Activated CD8-positive, alpha-beta memory T cell treated with anti-CD3 and anti-CD28 coated beads, Interleukin-2, amount 50 U/mL, for 24 hours (primary cell): ENCODE measurements around the gene C9orf85.
"Not testable (repeated sequence)": the region's sequence is repeated elsewhere in the genome, so short reads cannot be mapped to it uniquely, and the experiment has no call there.

ENCODE experiments used
- DNase-seq: peaks from one replicate; pipeline ENCODE4 v3.0.0-alpha.2; 2020; ENCODE audit errors: extremely low read depth

The C9orf85 gene

GRCh38 chr9:71911061-71911907, at the start of gene C9orf85, which contains the start of gene ABHD17B:
Gene C9orf85, plus strand, starts transcription at chr9:71911639. Its CDS starts 96 bp downstream, at chr9:71911735.
Gene ABHD17B, minus strand, starts transcription at chr9:71911193. Its CDS starts 36,113 bp downstream, at chr9:71875080.
- peak; percentile 95 for DNase-seq

GRCh38 chr9:71863631-71864030, 47.8 kb upstream of the C9orf85 start:
- DNase-seq, result no peak

- no peak for DNase-seq
These were observed 36.1 kb upstream of the C9orf85 start for GRCh38 chr9:71875345-71875744.

- DNase-seq, result no peak
These were observed 35.3 kb upstream of the C9orf85 start for GRCh38 chr9:71876106-71876505.

GRCh38 chr9:71876829-71877228, 34.6 kb upstream of the C9orf85 start:
- no peak for DNase-seq

- no peak for DNase-seq
These were observed 32.8 kb upstream of the C9orf85 start for GRCh38 chr9:71878327-71879274.

- no peak for DNase-seq
These were observed 31.7 kb upstream of the C9orf85 start for GRCh38 chr9:71879644-71880174.

- no peak for DNase-seq
These were observed 27.4 kb upstream of the C9orf85 start for GRCh38 chr9:71884005-71884404.

GRCh38 chr9:71885467-71885866, 26.0 kb upstream of the C9orf85 start:
- no peak for DNase-seq

GRCh38 chr9:71886015-71886414, 25.4 kb upstream of the C9orf85 start:
- DNase-seq, result no peak

GRCh38 chr9:71886541-71886940, 24.9 kb upstream of the C9orf85 start:
- no peak for DNase-seq

GRCh38 chr9:71887362-71887761, 24.1 kb upstream of the C9orf85 start:
- no peak for DNase-seq

GRCh38 chr9:71890042-71890679, 21.3 kb upstream of the C9orf85 start:
- DNase-seq, result no peak

GRCh38 chr9:71891557-71892189, 19.8 kb upstream of the C9orf85 start:
- DNase-seq, result no peak

GRCh38 chr9:71895117-71895516, 16.3 kb upstream of the C9orf85 start:
- no peak for DNase-seq

- DNase-seq, result no peak
These were observed 15.5 kb upstream of the C9orf85 start for GRCh38 chr9:71895955-71896354.

GRCh38 chr9:71896761-71897160, 14.7 kb upstream of the C9orf85 start:
- no peak for DNase-seq

GRCh38 chr9:71897577-71897976, 13.9 kb upstream of the C9orf85 start:
- no peak for DNase-seq

- not testable (repeated sequence) for DNase-seq
These were observed 12.7 kb upstream of the C9orf85 start for GRCh38 chr9:71898756-71899155.

- DNase-seq, result no peak
These were observed 9.5 kb upstream of the C9orf85 start for GRCh38 chr9:71901695-71902597.
